ENCODE results near the gene TUBB4A.

GRCh38 chr19:6483235-6483634 is 18.9 kb downstream of the TUBB4A start:
- no peak for TF ChIP-seq CTCF (conservative IDR thresholded peaks at IDR 0.05 in 1 of 2, IDR thresholded peaks at IDR 0.05 in 1 of 2; ENCODE audit: low read depth in 1 of 2, low read length in 2 of 2)
- no peak for TF ChIP-seq EZH2 (IDR thresholded peaks at IDR 0.05; ENCODE audit: low read length, missing control alignments)

All from fibroblast of lung (primary cell).